Measurements from ENCODE around the gene FAM210A.

Gene FAM210A

DNA sequence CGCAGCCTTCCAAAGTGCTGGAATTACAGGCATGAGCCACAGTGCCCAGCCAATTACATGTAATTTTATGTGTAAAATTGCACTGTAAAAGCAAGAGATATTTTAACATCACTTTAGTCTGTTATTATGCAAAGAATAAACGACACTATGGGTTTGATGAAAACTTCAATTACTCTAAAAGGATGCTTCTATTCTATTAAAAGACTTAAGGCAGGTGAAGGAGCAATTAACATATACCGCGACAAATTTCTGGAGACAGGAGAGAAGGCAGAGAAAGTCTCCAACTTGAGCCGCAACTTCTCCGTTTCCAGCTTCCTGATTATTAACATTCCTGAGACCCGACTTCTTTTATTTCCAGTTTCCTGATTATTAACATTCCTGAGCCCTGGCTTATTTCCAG is 53.7 kb downstream of the FAM210A start:
- Histone ChIP-seq H2AK5ac (ENCODE audit: low read length) (no peak overlapping the region), H3K9me3 (ENCODE audit: insufficient read depth, low read depth, low read length) (no peaks in the 10 kb centered on the region), H3K18ac (ENCODE audit: low read length) (no peak overlapping the region), H3K27me3 (ENCODE audit: insufficient read depth, low read length) (no peaks in the 10 kb centered on the region), H3K36me3 (ENCODE audit: control insufficient read depth in 1 of 2, insufficient read depth in 2 of 2, low read length in 2 of 2) (peaks cover 0 to 5% of the 10 kb centered on the region in 2 experiments), H3K79me2 (ENCODE audit: control insufficient read depth, insufficient read depth, low read length, poor library complexity) (no peaks in the 10 kb centered on the region), H3K79me1 (ENCODE audit: low read length) (no peaks in the 10 kb centered on the region), H2BK5ac (ENCODE audit: low read depth, low read length, poor library complexity) (no peak overlapping the region), H3K14ac (ENCODE audit: low read length) (no peak overlapping the region), H3K4ac (ENCODE audit: low read depth, low read length) (no peak overlapping the region), H4K12ac (ENCODE audit: low read depth, low read length) (no peak overlapping the region), H4K91ac (ENCODE audit: low read depth, low read length) (no peak overlapping the region), H3K9ac (ENCODE audit: low read length) (no peak overlapping the region), H2BK120ac (ENCODE audit: insufficient read depth, low read length, poor library complexity) (no peak overlapping the region), H3K4me3 (ENCODE audit: low read depth, low read length) (no peak overlapping the region), H4K8ac (ENCODE audit: low read depth, low read length) (no peak overlapping the region), H2BK12ac (ENCODE audit: low read length) (no peak overlapping the region), H3K4me1 (ENCODE audit: control insufficient read depth in 1 of 2, insufficient read depth in 2 of 2, low read length in 2 of 2) (no peaks in the 10 kb centered on the region), H2AFZ (ENCODE audit: insufficient read depth, low read length, poor library complexity) (no peak overlapping the region), H3K23ac (ENCODE audit: low read length) (no peak overlapping the region), H3K4me2 (ENCODE audit: low read length) (no peak overlapping the region), H3K27ac (ENCODE audit: low read depth, low read length) (no peak overlapping the region)
- no peak for DNase-seq
- WGBS (ENCODE audit: extremely low coverage, insufficient coverage, insufficient read length), result no CpG with 5 or more reads among the region's 7 CpGs

DNA sequence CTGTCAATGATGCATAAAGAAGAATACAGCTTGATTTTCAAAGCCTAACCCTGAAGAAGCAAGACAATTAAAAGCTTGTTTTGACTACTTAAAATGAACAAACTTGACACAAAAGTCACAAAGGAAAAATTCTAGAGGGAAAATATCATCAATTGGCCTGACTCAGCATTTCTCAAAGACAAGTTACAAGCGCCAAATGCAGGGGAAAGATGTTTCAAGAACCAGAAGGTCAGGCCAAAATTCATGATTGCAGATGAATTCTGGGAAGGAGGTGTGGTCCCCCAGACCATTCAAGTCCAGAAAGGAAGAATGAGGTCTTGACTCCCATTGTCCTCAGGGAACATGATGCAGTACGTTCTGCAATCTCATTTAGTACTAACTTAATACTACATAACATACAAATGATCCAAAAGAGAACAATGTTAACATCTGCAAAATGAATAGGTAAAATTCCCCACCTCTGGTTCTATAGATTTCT is 64.5 kb downstream of the FAM210A start:
- Histone ChIP-seq H3K36me3 (ENCODE audit: control insufficient read depth in 1 of 2, insufficient read depth in 2 of 2, low read length in 2 of 2) (peaks cover 1 to 2% of the 10 kb centered on the region in 2 experiments), H2BK12ac (ENCODE audit: low read length) (no peak overlapping the region), H3K9me3 (ENCODE audit: insufficient read depth, low read depth, low read length) (no peaks in the 10 kb centered on the region), H4K8ac (ENCODE audit: low read depth, low read length) (no peak overlapping the region), H3K4me3 (ENCODE audit: low read depth, low read length) (no peak overlapping the region), H3K14ac (ENCODE audit: low read length) (no peak overlapping the region), H3K4me1 (ENCODE audit: control insufficient read depth in 1 of 2, insufficient read depth in 2 of 2, low read length in 2 of 2) (no peaks in the 10 kb centered on the region), H3K9ac (ENCODE audit: low read length) (no peak overlapping the region), H3K18ac (ENCODE audit: low read length) (no peak overlapping the region), H3K79me2 (ENCODE audit: control insufficient read depth, insufficient read depth, low read length, poor library complexity) (no peaks in the 10 kb centered on the region), H3K27me3 (ENCODE audit: insufficient read depth, low read length) (no peaks in the 10 kb centered on the region), H3K27ac (ENCODE audit: low read depth, low read length) (no peak overlapping the region), H2AFZ (ENCODE audit: insufficient read depth, low read length, poor library complexity) (no peak overlapping the region), H2AK5ac (ENCODE audit: low read length) (no peak overlapping the region), H2BK5ac (ENCODE audit: low read depth, low read length, poor library complexity) (no peak overlapping the region), H4K12ac (ENCODE audit: low read depth, low read length) (no peak overlapping the region), H3K79me1 (ENCODE audit: low read length) (no peaks in the 10 kb centered on the region), H3K4me2 (ENCODE audit: low read length) (no peak overlapping the region), H3K4ac (ENCODE audit: low read depth, low read length) (no peak overlapping the region), H2BK120ac (ENCODE audit: insufficient read depth, low read length, poor library complexity) (no peak overlapping the region), H3K23ac (ENCODE audit: low read length) (no peak overlapping the region), H4K91ac (ENCODE audit: low read depth, low read length) (no peak overlapping the region)
- no CpG with 5 or more reads among the region's 2 CpGs for WGBS (ENCODE audit: extremely low coverage, insufficient coverage, insufficient read length)
- no peak for DNase-seq

DNA sequence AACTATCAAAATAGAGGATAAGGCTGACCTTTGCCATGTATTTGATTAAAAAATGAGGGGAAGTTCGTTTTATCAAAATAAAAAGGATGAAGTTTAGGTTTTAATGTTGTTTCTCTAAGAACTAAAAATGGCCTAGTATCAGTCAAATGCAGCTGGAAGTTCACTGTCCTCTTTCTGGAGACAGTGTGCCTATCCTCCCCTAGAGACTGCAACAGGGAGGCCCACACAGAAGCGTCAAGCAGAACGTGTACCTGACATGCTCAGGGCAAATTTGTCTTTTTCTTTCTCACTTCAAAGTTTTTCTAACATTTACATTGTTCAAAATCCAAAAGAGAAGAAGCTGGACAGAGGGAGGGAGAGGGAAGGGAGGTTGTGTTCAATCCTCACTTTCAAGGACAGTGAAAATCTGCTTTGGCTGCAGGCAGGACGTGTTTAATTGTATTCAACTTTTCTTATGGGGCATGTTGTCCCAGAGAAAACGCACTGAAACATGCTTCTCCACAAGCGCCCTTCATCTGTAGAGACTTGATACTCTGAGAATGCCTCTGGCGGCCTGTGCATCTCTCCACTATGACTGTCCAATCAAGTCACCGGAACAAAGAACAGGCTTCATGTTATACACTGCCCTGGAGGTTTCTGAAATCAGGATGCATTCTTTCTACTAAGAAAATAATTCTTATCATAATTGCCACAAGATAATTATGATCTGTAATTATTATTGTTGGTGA is 65.1 kb downstream of the FAM210A start:
- no peak overlapping the region for H3K4me3 ChIP-seq (ENCODE audit: low read depth, low read length)
- H3K27ac ChIP-seq (ENCODE audit: low read depth, low read length), result no peak overlapping the region
- H3K9ac ChIP-seq (ENCODE audit: low read length), result no peak overlapping the region
- H3K36me3 ChIP-seq (ENCODE audit: control insufficient read depth in 1 of 2, insufficient read depth in 2 of 2, low read length in 2 of 2), result peaks cover 1 to 2% of the 10 kb centered on the region in 2 experiments
- H2BK5ac ChIP-seq (ENCODE audit: low read depth, low read length, poor library complexity), result no peak overlapping the region
- H3K9me3 ChIP-seq (ENCODE audit: insufficient read depth, low read depth, low read length), result no peaks in the 10 kb centered on the region
- no peak overlapping the region for H2BK12ac ChIP-seq (ENCODE audit: low read length)
- WGBS (ENCODE audit: extremely low coverage, insufficient coverage, insufficient read length), result 100% methylated on average over 1 of the region's 8 CpGs
- no peak overlapping the region for H2BK120ac ChIP-seq (ENCODE audit: insufficient read depth, low read length, poor library complexity)
- no peak overlapping the region for H3K4me2 ChIP-seq (ENCODE audit: low read length)
- H2AK5ac ChIP-seq (ENCODE audit: low read length), result no peak overlapping the region
- H3K4ac ChIP-seq (ENCODE audit: low read depth, low read length), result no peak overlapping the region
- H3K23ac ChIP-seq (ENCODE audit: low read length), result no peak overlapping the region
- H3K4me1 ChIP-seq (ENCODE audit: control insufficient read depth in 1 of 2, insufficient read depth in 2 of 2, low read length in 2 of 2), result no peaks in the 10 kb centered on the region
- H4K8ac ChIP-seq (ENCODE audit: low read depth, low read length), result no peak overlapping the region
- H3K79me2 ChIP-seq (ENCODE audit: control insufficient read depth, insufficient read depth, low read length, poor library complexity), result no peaks in the 10 kb centered on the region
- no peak overlapping the region for H3K18ac ChIP-seq (ENCODE audit: low read length)
- no peak overlapping the region for H3K14ac ChIP-seq (ENCODE audit: low read length)
- H4K12ac ChIP-seq (ENCODE audit: low read depth, low read length), result no peak overlapping the region
- H3K79me1 ChIP-seq (ENCODE audit: low read length), result no peaks in the 10 kb centered on the region
- no peak overlapping the region for H4K91ac ChIP-seq (ENCODE audit: low read depth, low read length)
- no peaks in the 10 kb centered on the region for H3K27me3 ChIP-seq (ENCODE audit: insufficient read depth, low read length)
- DNase-seq, result no peak
- H2AFZ ChIP-seq (ENCODE audit: insufficient read depth, low read length, poor library complexity), result no peak overlapping the region

DNA sequence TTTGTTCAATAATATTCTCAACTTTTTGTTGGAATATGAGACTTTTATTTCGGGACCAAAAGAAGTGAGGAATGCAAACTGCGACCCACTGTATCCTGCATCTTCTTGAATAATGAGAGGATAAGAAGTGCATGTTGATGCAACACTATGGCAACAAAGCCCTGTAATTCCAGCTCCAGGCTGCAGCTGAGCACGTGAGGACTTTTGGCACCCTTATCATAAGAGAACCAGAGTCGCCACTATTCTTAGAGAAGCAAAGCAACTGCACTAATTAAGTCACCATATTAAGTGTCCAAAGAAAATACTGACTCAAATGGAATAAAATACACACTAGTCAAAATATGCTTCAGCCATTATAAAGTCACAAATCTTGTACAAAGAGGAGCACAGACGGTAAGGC is 65.8 kb downstream of the FAM210A start:
- H2BK120ac ChIP-seq (ENCODE audit: insufficient read depth, low read length, poor library complexity), result no peak overlapping the region
- no peak overlapping the region for H3K23ac ChIP-seq (ENCODE audit: low read length)
- no peak overlapping the region for H3K4me2 ChIP-seq (ENCODE audit: low read length)
- no peaks in the 10 kb centered on the region for H3K79me2 ChIP-seq (ENCODE audit: control insufficient read depth, insufficient read depth, low read length, poor library complexity)
- no peak overlapping the region for H2AK5ac ChIP-seq (ENCODE audit: low read length)
- H3K14ac ChIP-seq (ENCODE audit: low read length), result no peak overlapping the region
- H2AFZ ChIP-seq (ENCODE audit: insufficient read depth, low read length, poor library complexity), result no peak overlapping the region
- no peaks in the 10 kb centered on the region for H3K4me1 ChIP-seq (ENCODE audit: control insufficient read depth in 1 of 2, insufficient read depth in 2 of 2, low read length in 2 of 2)
- no peak overlapping the region for H2BK12ac ChIP-seq (ENCODE audit: low read length)
- no peak overlapping the region for H3K18ac ChIP-seq (ENCODE audit: low read length)
- no peaks in the 10 kb centered on the region for H3K9me3 ChIP-seq (ENCODE audit: insufficient read depth, low read depth, low read length)
- H3K27me3 ChIP-seq (ENCODE audit: insufficient read depth, low read length), result no peaks in the 10 kb centered on the region
- no peak overlapping the region for H3K4ac ChIP-seq (ENCODE audit: low read depth, low read length)
- no peak overlapping the region for H3K4me3 ChIP-seq (ENCODE audit: low read depth, low read length)
- H3K27ac ChIP-seq (ENCODE audit: low read depth, low read length), result no peak overlapping the region
- H4K8ac ChIP-seq (ENCODE audit: low read depth, low read length), result no peak overlapping the region
- no peak overlapping the region for H2BK5ac ChIP-seq (ENCODE audit: low read depth, low read length, poor library complexity)
- no peak overlapping the region for H4K12ac ChIP-seq (ENCODE audit: low read depth, low read length)
- H3K9ac ChIP-seq (ENCODE audit: low read length), result no peak overlapping the region
- peaks cover 1 to 2% of the 10 kb centered on the region in 2 experiments for H3K36me3 ChIP-seq (ENCODE audit: control insufficient read depth in 1 of 2, insufficient read depth in 2 of 2, low read length in 2 of 2)
- no CpG with 5 or more reads among the region's 5 CpGs for WGBS (ENCODE audit: extremely low coverage, insufficient coverage, insufficient read length)
- H4K91ac ChIP-seq (ENCODE audit: low read depth, low read length), result no peak overlapping the region
- H3K79me1 ChIP-seq (ENCODE audit: low read length), result no peaks in the 10 kb centered on the region
- no peak for DNase-seq
